ENCODE data around the gene NDUFV2.

NDUFV2 gene

GRCh38 chr18:9120796-9121195, 18.3 kb downstream of the NDUFV2 start:
- DNase-seq: no peak

DNA sequence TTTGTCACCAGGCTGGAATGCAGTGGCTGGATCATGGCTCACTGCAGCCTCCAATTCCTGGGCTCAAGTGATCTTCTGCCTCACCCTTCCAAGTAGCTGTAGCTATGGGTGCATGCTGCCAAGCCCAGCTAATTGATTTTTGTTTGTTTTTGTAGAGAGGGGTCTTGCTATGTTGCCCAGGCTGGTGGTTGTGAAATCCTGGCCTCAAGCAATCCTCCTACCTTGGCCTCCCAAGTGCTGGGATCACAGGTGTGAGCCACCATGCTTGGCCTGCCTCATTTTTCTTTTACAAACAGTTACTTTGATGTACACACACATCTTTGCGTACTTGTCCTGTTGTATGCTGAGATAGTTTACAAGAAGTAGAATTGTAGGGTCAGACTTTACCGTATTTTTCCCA, 21.0 kb downstream of the NDUFV2 start:
- DNase-seq: no peak

DNA sequence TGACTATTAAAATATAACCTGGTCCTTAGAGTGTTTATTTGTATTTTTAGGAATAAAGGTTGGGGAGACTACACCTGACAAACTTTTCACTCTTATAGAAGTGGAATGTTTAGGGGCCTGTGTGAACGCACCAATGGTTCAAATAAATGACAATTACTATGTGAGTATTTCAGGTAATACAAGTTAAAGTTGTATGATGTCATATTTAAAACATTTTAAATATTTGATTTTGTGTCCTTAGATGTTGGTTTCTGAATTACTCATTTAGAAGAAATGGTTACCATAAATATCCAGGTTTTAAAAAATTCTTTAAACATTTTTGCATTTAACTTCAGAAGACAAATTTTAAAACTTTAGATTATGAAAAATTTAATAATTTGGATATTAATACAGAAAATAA, 22.3 kb downstream of the NDUFV2 start:
- DNase-seq: no peak

- no peak for DNase-seq
Observed at GRCh38 chr18:9126337-9126736, 23.8 kb downstream of the NDUFV2 start.

DNA sequence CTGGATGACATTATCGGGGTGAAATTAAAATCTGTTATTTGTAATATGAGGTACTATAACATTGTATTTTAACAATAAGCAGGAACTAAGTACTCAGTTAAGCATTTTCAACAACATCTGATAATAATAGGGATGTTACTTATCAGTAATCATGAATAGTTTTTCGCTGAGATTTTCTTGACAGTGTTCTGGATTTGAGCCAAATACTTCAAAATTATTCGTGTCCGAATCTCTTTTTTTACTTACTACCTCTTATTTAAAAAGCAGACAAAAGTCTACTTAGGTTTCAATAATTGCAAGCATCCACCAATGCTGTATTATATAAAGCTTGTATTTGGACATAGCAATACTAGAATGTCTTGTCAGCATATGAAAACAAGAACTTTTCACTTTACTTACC, 27.7 kb downstream of the NDUFV2 start:
- no peak for DNase-seq

DNA sequence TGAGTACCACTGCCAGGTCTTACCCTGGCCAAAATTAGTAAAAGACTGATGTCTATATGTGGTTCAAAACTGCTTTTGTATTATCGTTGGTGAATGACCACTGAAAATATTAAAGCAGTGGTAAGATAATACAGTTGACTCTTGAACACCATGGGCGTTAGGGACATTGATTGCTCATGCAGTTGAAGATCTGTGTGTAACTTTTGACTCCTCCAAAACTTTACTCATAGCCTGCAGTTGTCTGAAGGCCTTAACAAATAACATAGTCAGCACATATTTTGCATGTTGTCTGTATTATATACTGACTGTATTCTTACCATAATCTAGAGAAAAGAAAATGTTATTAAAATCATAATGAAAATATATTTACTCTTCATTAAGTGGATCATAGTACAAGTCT, 28.3 kb downstream of the NDUFV2 start:
- no peak for DNase-seq

DNA sequence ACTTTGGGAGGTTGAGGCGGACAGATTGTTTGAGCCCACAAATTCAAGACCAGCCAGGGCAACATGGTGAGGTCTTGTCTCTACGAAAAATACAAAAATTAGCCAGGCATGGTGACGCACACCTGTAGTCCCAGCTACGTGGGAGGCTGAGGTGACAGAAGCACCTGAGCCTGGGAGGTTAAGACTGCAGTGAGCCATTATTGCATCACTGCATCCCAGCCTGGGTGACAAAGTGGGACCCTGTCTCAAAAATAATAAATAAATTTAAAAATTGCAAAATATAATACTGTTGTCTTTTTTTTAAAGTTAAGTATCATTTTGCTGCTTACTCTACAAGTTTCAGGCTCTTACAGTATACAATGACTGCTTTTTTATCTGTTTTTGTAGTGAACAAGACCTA, 30.1 kb downstream of the NDUFV2 start:
- DNase-seq: no peak

DNA sequence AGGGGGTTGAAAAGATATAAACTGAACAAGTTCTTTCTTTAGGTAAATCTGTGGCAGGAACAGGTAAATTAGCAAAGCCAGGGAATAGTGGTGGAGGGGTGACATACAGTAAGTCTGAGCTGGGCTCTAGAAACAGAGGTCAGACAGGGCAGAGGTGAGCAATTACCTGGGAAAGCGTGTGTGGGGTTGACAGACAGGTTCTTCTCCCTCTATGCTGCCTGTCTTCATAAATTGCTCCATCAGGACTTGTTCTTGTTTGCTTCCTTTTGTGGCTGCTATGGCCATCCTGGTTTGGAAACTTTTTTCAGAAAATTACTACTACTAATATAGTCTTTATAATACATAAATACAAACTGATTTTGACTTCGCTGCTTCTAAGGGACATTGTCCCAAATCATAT, 30.7 kb downstream of the NDUFV2 start:
- DNase-seq: no peak

- no peak for DNase-seq
Observed at GRCh38 chr18:9135081-9135911, 32.8 kb downstream of the NDUFV2 start.

GRCh38 chr18:9135912-9136314, 33.4 kb downstream of the NDUFV2 start:
- peak; percentile 90 to 93 for DNase-seq

GRCh38 chr18:9136315-9137155, 34.0 kb downstream of the NDUFV2 start, which contains the start of gene ANKRD12:
TSS of gene ANKRD12 (plus strand) at chr18:9136781. CDS start at chr18:9182433, 45,652 bp downstream.
- DNase-seq: peak; percentile 91 to 97

DNA sequence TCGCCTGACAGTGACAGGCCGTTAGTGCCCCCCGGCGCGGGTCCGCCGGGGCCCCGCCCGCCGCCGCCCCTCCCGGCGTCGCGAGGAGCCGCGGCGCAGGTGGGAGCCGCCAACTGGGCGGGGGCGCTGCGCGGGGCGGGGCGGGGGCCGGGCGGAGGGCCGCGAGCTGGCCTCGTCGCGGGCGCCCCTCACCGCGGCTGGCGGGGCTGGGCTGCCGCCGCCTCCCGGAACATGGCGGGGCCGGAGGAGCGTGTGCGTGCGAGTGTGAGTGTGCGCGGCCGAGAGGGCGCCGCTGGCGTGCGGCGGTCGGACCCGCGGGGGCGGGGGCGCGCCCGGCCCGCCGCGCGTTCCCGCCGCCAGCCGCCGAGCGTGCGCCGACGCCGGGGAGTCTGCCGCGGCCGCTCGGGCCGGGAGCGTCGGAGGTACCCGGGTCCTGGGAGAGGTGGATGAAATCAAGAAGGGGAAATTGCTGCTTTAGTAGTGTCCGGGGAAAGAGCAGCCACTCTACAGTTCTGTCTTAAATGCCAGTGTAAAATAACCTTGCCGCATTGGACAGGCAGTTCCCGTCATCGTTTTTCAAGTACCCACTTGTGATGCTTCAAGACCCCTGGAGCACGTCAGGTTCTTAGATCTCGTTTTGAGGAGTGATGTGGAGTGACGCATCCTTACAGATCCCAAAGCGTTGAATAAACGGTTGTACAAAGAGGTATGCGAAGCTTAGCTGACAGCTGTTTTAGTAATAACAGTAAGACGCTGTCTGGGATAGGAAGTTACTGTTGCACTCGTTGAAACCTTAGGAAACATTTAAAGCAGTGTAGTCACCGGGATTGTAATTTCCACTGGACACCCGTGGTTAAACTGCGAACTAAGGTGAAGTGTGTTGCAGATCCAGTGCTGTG, 34.9 kb downstream of the NDUFV2 start:
- peak; percentile 79 to 82 for DNase-seq

- no peak for DNase-seq
Observed at GRCh38 chr18:9139400-9140039, 37.0 kb downstream of the NDUFV2 start.

GRCh38 chr18:9140381-9140780, 37.9 kb downstream of the NDUFV2 start:
- DNase-seq: no peak

DNA sequence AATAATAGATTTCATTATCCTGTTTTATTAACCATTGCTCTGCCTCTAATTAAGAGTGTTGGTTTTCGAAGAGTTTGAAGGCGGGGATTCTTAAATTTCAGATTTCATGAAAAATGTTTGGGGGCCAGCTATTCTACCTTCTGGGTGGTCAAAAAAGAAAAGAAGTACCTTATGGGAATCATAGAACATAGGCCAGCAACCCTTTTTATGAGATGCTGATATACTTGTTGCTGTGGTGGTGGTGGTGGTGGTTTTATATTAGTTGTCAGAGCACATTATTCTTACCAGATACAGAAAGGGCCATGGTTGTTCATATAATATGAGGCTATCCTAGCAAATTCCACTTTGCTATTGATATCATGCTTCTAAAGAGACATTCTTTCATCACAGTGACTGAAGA, 38.5 kb downstream of the NDUFV2 start:
- DNase-seq: no peak

DNA sequence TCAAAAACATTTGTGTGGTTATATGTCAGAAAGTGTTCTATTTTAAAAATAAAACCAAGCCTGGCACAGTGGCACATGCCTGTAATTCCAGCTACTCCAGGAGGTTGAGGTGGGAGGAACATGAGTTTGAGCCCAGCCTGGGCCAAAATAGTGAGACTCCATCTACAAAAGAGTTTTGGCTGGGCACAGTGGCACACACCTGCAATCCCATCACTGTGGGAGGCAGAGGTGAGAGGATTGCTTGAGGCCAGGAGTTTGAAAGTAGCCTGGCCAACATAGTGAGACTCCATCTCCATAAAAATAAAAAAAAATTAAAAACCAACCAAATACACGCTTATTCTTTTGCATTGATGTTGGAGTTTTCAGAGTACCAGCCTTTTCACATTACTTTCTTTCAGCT, 43.7 kb downstream of the NDUFV2 start:
- no peak for DNase-seq

GRCh38 chr18:9147440-9148202, 45.1 kb downstream of the NDUFV2 start:
- peak; percentile 8 to 57 for DNase-seq

DNA sequence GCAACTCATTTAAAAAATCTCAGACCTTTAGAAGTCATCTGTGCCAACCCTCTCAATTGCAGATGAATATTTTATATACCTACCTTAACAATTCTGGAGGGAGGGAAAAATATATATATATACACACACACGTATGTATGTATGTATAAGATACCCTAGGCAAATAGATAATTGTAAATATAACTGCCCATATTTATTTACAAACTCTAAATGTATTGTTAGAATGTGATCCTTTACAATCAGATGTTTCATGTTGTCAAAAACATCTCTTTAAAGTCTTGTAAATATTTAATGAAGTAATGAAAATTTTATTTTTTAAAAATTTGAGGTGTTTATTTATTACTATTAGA, 45.7 kb downstream of the NDUFV2 start:
- no peak for DNase-seq

DNA sequence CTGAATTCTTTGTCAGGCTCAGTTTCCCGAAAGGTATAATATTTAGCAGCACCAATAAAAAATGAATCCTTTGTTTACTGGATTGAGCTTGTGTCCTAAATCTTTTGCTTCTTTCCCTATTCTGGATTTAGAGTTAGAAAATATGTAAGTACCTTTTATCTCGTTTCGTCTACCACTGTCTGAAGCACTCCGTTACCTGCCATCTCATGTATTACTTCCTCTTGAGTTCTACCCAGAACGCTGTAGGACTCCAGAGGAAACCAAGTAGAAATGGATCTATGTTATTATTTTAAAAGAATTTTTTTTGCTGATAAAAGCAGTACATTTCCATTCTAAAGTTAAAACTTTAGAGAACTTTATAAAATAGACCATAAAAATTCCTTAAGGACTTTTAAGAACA, 47.6 kb downstream of the NDUFV2 start:
- DNase-seq: no peak

DNA sequence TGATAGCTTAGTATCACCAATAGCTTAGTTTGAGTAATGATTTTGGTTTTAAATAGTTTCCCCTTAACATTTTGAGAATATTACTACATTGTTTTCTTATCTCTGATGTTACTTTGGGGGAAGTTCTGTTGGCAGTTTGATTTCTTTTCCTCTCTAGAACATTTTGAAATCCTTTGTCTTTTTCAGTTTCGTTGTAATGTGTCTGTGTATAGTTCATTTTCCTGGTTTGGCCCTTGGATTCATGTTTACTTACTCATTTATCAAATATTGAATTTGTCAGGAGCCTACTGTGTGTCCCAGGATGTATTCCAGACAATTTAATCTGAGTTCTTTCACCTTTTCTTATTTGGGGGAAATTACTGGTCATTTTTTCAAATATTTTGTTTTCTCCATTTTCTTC, 50.8 kb downstream of the NDUFV2 start:
- no peak for DNase-seq

DNA sequence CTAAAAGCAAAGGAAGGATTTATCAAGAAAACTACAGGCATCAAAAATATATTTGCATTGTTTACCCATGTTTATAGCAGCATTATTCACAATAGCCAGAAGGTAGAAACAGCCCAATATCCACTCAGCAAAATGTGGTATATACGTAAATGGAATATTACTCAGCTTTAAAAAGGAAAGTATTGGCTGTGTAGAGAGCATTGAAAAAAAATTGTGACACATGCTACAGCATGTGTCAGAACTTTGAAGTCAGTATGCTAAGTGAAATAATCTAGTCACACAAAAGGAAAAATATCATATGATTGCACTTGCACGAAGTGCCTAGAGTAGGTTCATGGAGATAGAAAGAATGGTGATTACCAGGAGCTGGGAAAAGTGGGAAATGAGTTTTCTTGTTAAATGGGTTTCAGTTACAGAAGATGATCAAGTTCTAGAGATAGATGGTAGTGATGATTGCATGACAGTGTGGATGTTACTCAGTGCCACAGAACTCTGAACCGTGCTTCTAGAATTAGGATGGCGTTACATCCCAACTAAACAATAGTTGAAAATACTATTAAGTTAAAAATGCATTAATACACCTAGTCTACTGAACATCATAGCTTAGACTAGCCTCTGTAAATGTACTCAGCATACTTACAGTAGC, 54.2 kb downstream of the NDUFV2 start:
- DNase-seq: no peak

All from NCI-H2081 (cell line).